K562 (cell line): Measurements from ENCODE around the gene TM9SF3. TPM values are rescaled to one million over a fixed set of nuclear protein-coding genes. Genes with fewer than 3 reads are reported as not detected.
A peak's percentile ranks its signal among the peaks of the same experiment; 100 is the strongest.

Source experiments
- ARID2 ChIP-seq: fragments of 450-650 bp; IDR thresholded peaks from 2 replicates; pipeline ENCODE4 v1.6.1; 2017; ENCODE audit warnings: antibody characterized with exemption, mild to moderate bottlenecking
- BCL6 ChIP-seq: fragments of 250-450 bp; sonication (Bioruptor Pico); IDR thresholded peaks from 2 replicates; pipeline ENCODE4 v1.4.0; 2020
- CBFA2T3 ChIP-seq: fragments of 450-650 bp; IDR thresholded peaks from 2 replicates; pipeline ENCODE4 v1.6.1; 2017
- FOSL1 ChIP-seq: fragments of 200-800 bp; sonication (Bioruptor generic); conservative IDR thresholded peaks from 2 replicates; pipeline ENCODE4 v1.6.1; 2016; ENCODE audit warnings: missing genetic modification characterization, missing compliant biosample characterization
- IFI16 ChIP-seq: fragments of 250-450 bp; sonication (Bioruptor Pico); IDR thresholded peaks from 2 replicates; pipeline ENCODE4 v2.1.2; 2022; ENCODE audit warnings: mild to moderate bottlenecking, inconsistent platforms
- JUNB ChIP-seq: fragments of 450-650 bp; formaldehyde crosslinking; conservative IDR thresholded peaks from 2 replicates; pipeline ENCODE4 v1.4.0; 2020; ENCODE audit warnings: mild to moderate bottlenecking
- MEF2D ChIP-seq: conservative IDR thresholded peaks from 2 replicates; pipeline ENCODE4 v1.6.1; 2016; ENCODE audit warnings: low read depth, missing genetic modification characterization, missing compliant biosample characterization
- NFIC ChIP-seq: fragments of 450-650 bp; IDR thresholded peaks from 2 replicates; pipeline ENCODE4 v1.6.1; 2017; ENCODE audit warnings: mild to moderate bottlenecking, inconsistent platforms
- NR3C1 ChIP-seq: sonication (generic); formaldehyde crosslinking; IDR thresholded peaks from 2 replicates; pipeline ENCODE4 v1.8.1; 2022; ENCODE audit warnings: missing genetic modification reagents
- POLR2H ChIP-seq: IDR thresholded peaks from 2 replicates; pipeline ENCODE4 v1.6.1; 2016; ENCODE audit warnings: missing genetic modification characterization, low read depth, mild to moderate bottlenecking, control low read depth, missing compliant biosample characterization, moderate library complexity
- PRPF4 ChIP-seq: fragments of 200-400 bp; formaldehyde crosslinking; IDR thresholded peaks from one replicate; pipeline ENCODE4 v1.6.1; 2017; ENCODE audit warnings: low read length, low read depth, mild to moderate bottlenecking; ENCODE audit not compliant: insufficient read depth, poor library complexity, severe bottlenecking
- RBM14 ChIP-seq: fragments of 200-400 bp; formaldehyde crosslinking; IDR thresholded peaks from 2 replicates; pipeline ENCODE4 v1.6.1; 2018; ENCODE audit warnings: low read depth, mild to moderate bottlenecking, low read length, moderate library complexity, borderline replicate concordance; ENCODE audit not compliant: insufficient read depth
- SMAD1 ChIP-seq: fragments of 150-350 bp; IDR thresholded peaks from 2 replicates; pipeline ENCODE4 v1.6.1; 2014; ENCODE audit warnings: low read length, low read depth; ENCODE audit not compliant: partially characterized antibody
- SMAD4 ChIP-seq: fragments of 250-450 bp; sonication (Bioruptor Pico); conservative IDR thresholded peaks from 2 replicates; pipeline ENCODE4 v1.8.0; 2021; ENCODE audit warnings: inconsistent platforms, mild to moderate bottlenecking, moderate library complexity
- SREBF1 ChIP-seq: fragments of 150-350 bp; IDR thresholded peaks from 2 replicates; pipeline ENCODE4 v1.6.1; 2014; ENCODE audit warnings: antibody characterized with exemption, low read depth, low read length, borderline replicate concordance
- SREBF2 ChIP-seq: sonication (generic); formaldehyde crosslinking; IDR thresholded peaks from 2 replicates; pipeline ENCODE4 v1.4.0; 2020; ENCODE audit warnings: mild to moderate bottlenecking, missing genetic modification reagents
- STAT5A ChIP-seq: IDR thresholded peaks from 2 replicates; pipeline ENCODE4 v1.6.1; 2012; ENCODE audit warnings: low read length, inconsistent platforms, borderline replicate concordance
- TBL1XR1 ChIP-seq, 2 experiments: IDR thresholded peaks; 2 replicates each; pipeline ENCODE4 v1.6.1; 2012; ENCODE audit warnings: improper control_type of control experiment in 2 of 2, low read length in 2 of 2, mild to moderate bottlenecking in 1 of 2
- ZNF143 ChIP-seq: sonication (generic); formaldehyde crosslinking; IDR thresholded peaks from 2 replicates; pipeline ENCODE4 v1.9.0; 2022; ENCODE audit warnings: mild to moderate bottlenecking, missing genetic modification reagents
- ZNF232 ChIP-seq: sonication (generic); formaldehyde crosslinking; IDR thresholded peaks from 2 replicates; pipeline ENCODE4 v1.8.0; 2022; ENCODE audit warnings: mild to moderate bottlenecking, missing genetic modification reagents
- ZNF699 ChIP-seq: fragments of 250-450 bp; sonication (Bioruptor Pico); IDR thresholded peaks from 2 replicates; pipeline ENCODE4 v1.8.0; 2021; ENCODE audit warnings: mild to moderate bottlenecking, moderate library complexity; ENCODE audit not compliant: insufficient replicate concordance
- polyA plus RNA-seq, 8 experiments: library from polyadenylated mRNA; depleted of rRNA in 4 of 8; stranded (reverse) in 5 of 8; unstranded in 3 of 8; fragments of >200 nt; fragmentation: Nextera tagmentation in 2 of 8; fragmentation: Illumina TruSeq in 1 of 8; extraction: Ambion mirVana in 2 of 8; extraction: Trizol in 1 of 8; gene quantifications; 2 replicates each; pipeline versions ENCODE4 v1.2.1 to v1.2.3, GENCODE V29; 2011 to 2014; ENCODE audit warnings: inconsistent platforms in 1 of 8, missing spikeins in 1 of 8
- total RNA-seq, 7 experiments: library from RNA; depleted of rRNA in 6 of 7; stranded (reverse); fragments of >200 nt in 6 of 7; fragmentation: Illumina TruSeq in 2 of 7; extraction: Trizol in 2 of 7; gene quantifications; 2 replicates each; pipeline versions ENCODE4 v1.2.1 to v1.2.3, GENCODE V29; 2011 to 2021; ENCODE audit warnings: low replicate concordance in 1 of 7
- TF ChIP-seq, protein P1 (sequence below): sonication (generic); formaldehyde crosslinking; IDR thresholded peaks from 2 replicates; pipeline ENCODE4 v1.8.0; 2022; ENCODE audit warnings: missing genetic modification reagents, mild to moderate bottlenecking, borderline replicate concordance
- TF ChIP-seq, protein P2 (sequence below): fragments of 450-650 bp; formaldehyde crosslinking; IDR thresholded peaks from 2 replicates; pipeline ENCODE4 v1.4.0; 2022; ENCODE audit warnings: missing genetic modification characterization
- TF ChIP-seq, protein P3 (sequence below): fragments of 250-450 bp; sonication (Bioruptor Pico); IDR thresholded peaks from 2 replicates; pipeline ENCODE4 v1.5.0; 2021
- TF ChIP-seq, protein P4 (sequence below): fragments of 450-650 bp; IDR thresholded peaks from 2 replicates; pipeline ENCODE4 v1.6.1; 2016; ENCODE audit warnings: mild to moderate bottlenecking

Gene TM9SF3
- total and polyA plus RNA-seq, 9 of the 15 experiments (the other 6 are each of a cell fraction or from before 2014, with no cell fraction given), result 16.1 to 63.1 (median 34.9) TPM

DNA sequence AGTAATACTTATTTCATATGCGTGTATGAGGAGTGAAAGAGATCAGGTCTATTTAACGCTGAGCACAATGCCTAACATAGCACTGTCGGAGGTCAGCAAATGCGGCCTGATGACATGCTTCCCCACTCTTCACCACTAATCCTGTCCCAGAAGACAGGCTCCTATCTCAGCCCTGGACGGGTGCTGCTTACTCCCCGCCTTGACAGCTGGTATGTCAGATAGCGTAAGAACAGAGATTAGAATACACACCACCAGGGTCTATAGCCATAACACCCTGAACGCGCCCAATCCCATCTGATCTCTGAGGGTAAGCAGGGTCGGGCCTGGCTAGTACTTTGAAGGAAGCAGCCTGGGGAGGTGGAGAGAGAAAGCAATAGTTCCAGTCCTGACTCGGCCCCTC, 32.3 kb upstream of the TM9SF3 start (continued):
- TF ChIP-seq IFI16 (CRISPR knock-in tag), result no peak
- TF ChIP-seq STAT5A, result peak; percentile 91
- TF ChIP-seq BCL6 (CRISPR knock-in tag), result no peak
- TF ChIP-seq, protein P1, sequence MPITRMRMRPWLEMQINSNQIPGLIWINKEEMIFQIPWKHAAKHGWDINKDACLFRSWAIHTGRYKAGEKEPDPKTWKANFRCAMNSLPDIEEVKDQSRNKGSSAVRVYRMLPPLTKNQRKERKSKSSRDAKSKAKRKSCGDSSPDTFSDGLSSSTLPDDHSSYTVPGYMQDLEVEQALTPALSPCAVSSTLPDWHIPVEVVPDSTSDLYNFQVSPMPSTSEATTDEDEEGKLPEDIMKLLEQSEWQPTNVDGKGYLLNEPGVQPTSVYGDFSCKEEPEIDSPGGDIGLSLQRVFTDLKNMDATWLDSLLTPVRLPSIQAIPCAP (CRISPR knock-in tag), result no peak
- TF ChIP-seq CBFA2T3, result peak; percentile 99
- TF ChIP-seq SREBF1, result no peak
- TF ChIP-seq ZNF143, result no peak
- TF ChIP-seq, protein P2, sequence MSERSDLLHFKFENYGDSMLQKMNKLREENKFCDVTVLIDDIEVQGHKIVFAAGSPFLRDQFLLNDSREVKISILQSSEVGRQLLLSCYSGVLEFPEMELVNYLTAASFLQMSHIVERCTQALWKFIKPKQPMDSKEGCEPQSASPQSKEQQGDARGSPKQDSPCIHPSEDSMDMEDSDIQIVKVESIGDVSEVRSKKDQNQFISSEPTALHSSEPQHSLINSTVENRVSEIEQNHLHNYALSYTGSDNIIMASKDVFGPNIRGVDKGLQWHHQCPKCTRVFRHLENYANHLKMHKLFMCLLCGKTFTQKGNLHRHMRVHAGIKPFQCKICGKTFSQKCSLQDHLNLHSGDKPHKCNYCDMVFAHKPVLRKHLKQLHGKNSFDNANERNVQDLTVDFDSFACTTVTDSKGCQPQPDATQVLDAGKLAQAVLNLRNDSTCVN (CRISPR knock-in tag), result no peak
- peak; percentile 54; the same call in 1 of the 2 replicates for TF ChIP-seq MEF2D (tag)
- TF ChIP-seq NR3C1, result no peak
- TF ChIP-seq POLR2H (tag), result no peak
- TF ChIP-seq TBL1XR1 (IDR thresholded peaks at IDR 0.05; ENCODE audit: low read length in 2 of 2), result peak; percentile 96 to 97
- peak; percentile 62 for TF ChIP-seq FOSL1
- TF ChIP-seq ARID2, result no peak
- peak; percentile 93 for TF ChIP-seq NFIC
- no peak for TF ChIP-seq ZNF699 (CRISPR knock-in tag)
- TF ChIP-seq ZNF232 (CRISPR knock-in tag), result no peak
- no peak for TF ChIP-seq RBM14
- peak; percentile 78 for TF ChIP-seq SMAD1
- TF ChIP-seq JUNB (CRISPR knock-in tag), result no peak
- TF ChIP-seq, protein P3, sequence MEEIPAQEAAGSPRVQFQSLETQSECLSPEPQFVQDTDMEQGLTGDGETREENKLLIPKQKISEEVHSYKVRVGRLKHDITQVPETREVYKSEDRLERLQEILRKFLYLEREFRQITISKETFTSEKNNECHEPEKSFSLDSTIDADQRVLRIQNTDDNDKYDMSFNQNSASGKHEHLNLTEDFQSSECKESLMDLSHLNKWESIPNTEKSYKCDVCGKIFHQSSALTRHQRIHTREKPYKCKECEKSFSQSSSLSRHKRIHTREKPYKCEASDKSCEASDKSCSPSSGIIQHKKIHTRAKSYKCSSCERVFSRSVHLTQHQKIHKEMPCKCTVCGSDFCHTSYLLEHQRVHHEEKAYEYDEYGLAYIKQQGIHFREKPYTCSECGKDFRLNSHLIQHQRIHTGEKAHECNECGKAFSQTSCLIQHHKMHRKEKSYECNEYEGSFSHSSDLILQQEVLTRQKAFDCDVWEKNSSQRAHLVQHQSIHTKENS (CRISPR knock-in tag), result no peak
- TF ChIP-seq, protein P4, sequence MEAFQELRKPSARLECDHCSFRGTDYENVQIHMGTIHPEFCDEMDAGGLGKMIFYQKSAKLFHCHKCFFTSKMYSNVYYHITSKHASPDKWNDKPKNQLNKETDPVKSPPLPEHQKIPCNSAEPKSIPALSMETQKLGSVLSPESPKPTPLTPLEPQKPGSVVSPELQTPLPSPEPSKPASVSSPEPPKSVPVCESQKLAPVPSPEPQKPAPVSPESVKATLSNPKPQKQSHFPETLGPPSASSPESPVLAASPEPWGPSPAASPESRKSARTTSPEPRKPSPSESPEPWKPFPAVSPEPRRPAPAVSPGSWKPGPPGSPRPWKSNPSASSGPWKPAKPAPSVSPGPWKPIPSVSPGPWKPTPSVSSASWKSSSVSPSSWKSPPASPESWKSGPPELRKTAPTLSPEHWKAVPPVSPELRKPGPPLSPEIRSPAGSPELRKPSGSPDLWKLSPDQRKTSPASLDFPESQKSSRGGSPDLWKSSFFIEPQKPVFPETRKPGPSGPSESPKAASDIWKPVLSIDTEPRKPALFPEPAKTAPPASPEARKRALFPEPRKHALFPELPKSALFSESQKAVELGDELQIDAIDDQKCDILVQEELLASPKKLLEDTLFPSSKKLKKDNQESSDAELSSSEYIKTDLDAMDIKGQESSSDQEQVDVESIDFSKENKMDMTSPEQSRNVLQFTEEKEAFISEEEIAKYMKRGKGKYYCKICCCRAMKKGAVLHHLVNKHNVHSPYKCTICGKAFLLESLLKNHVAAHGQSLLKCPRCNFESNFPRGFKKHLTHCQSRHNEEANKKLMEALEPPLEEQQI, result peak; percentile 88
- TF ChIP-seq PRPF4, result no peak
- peak; percentile 100 for TF ChIP-seq SMAD4
- no peak for TF ChIP-seq SREBF2 (CRISPR knock-in tag)
